ENCODE results near the gene C6orf58.
A peak's percentile ranks its signal among the peaks of the same experiment; 100 is the strongest.

Gene C6orf58

DNA sequence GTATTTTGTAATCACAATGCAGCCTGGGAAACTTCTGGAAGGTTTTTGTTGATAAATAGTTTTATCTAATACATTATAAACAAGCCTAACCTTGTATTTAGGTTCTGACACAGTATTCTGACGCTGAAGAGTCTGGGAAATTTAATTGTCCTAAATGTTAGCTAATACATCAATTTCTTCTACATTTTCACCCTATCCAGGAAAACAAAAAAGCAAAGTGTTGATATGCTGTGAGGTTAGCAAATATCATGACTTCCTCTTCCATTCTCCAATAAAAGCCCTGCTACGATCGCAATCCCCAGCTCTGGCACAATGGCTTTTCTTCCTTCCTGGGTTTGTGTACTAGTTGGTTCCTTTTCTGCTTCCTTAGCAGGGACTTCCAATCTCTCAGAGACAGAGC is at the start of gene C6orf58:
Gene C6orf58 (plus strand): TSS at position 301 of the 400 bp plus-strand sequence. CDS start 12 bp downstream, at position 313.
- DNase-seq, result no peak

DNA sequence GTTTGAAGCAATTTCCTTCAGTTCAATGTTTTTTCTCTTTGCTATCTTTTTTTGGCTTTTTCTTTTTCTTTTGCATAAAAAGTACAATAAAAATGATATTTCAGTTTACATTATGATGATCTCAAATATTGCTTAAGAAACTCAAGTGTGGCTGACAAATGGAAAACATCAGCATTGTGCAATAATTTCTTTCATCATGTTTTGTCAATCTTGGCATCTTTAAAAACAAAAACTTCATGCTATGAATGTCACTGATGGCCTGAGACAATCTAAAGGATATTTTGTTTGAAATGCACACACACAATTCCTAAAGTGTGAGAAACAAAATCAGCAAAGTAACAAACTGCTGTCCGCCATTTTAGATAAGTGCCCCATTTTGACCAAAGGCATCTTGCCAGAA is 44.0 kb upstream of the C6orf58 start:
- DNase-seq, result no peak

DNA sequence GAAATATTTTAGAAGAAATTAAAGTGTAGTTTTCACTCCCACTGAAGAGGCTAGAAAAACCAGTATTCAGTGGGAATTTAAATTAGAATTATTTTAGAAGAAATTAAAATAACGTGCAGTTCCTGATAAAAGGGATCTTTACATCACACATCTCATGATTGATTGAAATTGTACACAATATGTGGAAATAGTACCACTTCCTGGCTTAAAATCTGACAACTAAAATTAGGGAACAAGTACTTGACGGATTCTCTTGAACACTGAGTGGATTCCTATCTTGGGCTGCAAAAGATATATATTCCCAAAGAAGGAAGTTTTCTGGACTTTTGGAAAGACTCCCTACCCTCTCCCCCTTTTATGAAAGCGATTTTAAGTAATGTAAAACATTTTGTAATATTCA is 43.2 kb upstream of the C6orf58 start:
- no peak for DNase-seq

DNA sequence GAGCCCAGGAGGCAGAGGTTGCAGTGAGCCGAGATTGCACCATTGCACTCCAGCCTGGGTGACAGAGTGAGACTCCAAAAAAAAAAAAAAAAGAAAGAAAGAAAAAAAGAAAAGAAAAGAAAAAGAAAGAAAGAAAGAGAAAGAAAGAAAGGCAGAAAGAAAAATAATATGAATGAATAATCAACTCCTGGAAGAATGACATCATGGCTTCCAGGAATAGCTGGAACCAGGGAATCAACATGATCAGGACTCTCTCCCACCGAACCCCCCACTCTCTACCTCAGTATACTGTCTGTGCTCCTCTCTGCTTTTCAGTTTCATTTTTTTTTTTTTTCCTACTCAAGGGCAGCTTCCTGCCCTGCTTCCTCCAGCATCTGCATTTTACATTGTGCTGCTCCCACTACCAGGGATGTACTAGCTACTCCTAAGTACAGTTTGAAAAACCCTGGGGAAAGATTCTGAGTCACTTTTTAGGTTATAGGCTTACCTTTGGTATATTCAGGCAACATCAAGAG is 38.2 kb upstream of the C6orf58 start:
- no peak for DNase-seq

DNA sequence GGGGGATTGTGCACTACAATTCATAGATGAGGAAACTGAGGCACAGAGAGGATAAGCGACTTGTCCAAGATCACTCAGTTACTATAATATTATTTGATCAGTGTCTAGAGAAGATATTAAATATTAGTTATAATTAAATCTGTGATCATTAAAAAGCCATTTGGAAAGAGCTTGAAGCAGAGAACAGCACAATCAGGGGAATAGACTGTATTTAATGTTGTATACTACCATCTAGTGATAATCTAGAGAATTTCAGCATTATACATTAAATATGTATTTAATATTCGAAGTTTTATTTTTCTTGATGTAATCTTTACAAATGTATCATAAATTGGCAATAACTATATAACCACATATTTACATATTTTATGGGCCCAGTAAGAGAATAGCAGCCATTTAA is 37.7 kb upstream of the C6orf58 start:
- peak; percentile 18 for DNase-seq

DNA sequence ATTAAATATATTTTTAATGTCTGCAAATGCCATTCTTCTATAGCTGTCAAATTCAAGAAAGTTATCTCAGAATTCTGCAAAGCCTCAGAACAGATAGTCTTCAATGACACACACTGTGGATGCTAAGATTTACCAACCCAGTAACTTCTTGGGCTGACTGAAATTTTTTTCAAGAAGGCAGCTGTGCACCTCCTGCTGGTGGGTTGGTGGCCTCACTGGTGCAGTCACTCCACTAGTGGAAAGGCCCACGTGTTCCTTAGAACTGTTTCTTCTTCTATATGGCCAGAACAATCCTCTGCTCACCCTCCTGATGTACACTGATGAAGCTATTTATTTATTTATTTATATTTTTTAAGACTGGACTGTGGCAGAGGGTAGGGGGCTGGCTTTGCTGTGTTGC is 29.8 kb upstream of the C6orf58 start:
- DNase-seq, result no peak

DNA sequence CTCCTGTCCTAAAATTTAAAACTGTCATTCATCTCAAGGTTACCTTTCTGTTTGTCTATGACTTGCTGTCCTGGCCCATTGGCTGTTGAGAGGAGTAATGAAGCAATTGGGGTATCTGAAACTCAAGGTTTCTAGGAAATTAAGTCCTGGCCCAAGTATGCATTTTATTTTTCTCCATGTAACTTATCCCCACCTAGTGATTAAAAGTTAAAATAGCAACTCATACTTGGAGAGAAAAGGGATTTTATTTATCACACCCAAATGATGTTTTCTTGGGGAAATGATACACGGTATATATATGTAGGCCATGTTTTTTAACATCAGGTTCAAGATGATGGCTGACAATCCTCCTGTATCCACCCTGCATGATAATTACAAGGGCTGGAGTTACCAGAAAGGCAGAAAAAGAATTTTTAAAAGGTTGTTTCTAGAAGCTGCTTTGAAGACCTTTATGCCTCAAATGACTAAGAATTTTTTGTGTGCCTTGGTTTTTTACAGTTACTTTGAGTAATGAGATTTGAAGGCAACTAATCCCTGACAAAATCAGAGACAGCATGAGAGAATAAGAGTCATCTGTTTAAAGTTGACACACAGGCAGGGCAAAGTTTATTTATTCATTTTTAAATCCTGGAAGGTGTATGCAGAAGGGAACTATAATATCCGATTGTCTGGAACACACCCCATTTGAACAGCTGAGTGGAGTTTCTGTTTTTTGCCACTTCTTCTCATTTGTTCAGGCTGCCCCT is 28.9 kb upstream of the C6orf58 start:
- DNase-seq, result no peak

DNA sequence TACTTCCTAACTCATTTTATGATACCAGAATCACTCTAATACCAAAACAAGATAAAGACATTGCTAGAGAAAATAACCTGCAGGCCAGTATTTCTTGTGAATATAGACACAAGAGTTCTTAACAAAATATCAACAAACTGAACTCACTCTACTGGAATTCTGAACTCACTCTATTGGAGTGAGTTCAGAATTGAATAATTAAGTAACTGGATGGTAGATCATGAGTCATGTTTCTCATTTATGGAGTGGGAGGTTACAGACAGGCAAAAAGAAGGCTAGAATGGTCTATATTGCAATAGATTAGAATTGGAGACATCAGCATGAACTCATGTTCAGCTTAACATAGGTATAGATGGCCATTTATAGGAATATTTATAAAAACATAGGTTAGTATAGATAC is 26.6 kb upstream of the C6orf58 start:
- DNase-seq, result peak; percentile 61

DNA sequence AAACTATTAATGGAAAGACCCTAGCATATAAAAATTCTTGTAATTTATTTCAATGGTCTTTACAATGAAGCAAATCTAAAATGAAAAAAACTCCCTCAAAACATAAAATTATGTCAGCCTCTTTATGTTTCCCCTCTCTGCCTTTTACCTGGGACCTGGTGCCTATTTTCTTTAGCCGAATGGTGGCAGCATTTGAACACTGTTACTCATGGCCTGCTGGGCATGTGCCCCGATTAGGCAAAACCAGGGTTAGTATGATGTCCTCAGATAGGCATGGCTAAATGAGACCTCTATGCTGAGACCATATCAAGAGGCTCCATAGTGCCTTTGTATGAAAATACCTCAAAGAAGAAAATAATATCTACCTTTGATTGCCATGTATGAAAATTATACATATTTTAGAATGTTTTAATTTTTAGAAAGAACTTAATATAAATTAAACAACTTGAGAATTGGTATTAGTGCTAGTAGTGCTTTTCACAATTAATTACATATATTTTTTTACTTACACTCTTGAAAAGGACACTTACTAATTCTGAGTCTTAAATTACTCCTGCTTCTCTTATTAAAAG is 22.5 kb upstream of the C6orf58 start:
- DNase-seq, result peak; percentile 35

DNA sequence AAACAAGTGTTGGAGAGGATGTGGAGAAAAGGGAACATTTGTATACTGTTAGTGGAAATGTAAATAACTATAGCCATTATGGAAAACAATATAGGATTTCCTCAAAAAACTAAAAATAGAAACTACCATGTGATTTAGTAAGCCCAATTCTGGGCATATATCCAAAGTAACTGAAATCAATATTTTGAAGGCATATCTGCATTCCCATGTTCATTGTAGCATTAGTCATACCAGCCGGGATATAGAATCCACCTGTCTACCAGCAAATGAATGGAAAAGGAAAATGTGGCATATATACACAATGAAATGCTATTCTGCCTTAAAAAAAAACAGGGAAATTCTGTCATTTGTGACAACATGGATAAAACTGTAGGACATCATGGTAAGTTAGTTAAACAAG is 15.3 kb upstream of the C6orf58 start:
- no peak for DNase-seq

DNA sequence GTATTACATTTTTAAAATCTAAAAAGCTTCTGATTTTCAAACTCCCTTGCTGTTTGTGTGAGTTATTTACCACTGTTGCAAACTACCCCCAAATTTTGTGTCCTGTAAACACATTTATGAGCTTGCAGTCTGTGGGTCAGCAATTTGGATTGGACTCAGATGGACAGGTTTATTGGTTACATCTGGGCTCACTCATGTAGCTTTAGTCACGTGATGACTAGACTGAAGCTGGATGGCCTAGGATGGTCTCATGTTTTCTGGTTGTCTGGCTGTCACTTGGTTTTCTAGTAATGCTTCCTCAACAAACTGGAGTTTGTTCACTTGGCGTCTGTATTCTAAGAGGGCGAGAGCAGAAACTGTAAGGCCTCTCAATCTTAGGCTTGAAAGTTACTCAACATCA is 12.2 kb upstream of the C6orf58 start:
- no peak for DNase-seq

DNA sequence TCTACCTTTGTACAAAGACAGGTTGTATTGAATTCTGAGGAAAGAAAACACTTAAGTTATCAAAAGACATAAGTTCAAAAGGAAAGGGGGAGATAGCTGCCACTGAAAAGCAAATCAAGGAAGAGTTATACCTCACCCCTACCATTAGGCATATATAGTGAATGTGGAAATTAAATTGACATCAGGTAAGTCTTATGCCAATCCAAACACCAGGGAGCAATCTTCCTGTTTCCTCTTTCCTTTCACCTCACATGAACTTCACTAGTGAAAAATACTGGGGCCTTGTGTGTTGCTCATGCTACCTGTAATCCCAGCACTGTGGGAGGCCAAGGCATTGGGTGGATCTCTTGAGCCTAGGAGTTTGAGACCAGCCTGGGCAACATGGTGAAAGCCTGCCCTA is 10.9 kb upstream of the C6orf58 start:
- no peak for DNase-seq

DNA sequence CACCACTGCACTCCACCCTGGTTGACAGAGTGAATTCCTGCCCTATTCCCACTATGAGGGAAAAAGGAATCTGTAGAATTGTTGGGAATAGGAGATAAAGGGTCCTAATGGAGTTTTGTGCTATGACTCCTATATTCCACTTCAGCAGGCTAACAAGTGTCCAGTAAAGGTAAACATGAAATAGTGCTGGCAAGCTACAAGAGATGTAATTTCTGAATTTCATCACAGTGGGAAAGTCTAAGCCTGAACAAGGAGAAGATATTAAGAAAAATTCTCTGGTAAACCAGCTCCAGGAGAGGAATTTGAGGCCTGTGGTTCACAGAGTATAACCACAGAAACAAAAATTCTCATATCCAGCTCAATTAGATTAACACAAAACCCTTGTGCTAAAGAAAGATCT is 10.3 kb upstream of the C6orf58 start:
- DNase-seq, result no peak

DNA sequence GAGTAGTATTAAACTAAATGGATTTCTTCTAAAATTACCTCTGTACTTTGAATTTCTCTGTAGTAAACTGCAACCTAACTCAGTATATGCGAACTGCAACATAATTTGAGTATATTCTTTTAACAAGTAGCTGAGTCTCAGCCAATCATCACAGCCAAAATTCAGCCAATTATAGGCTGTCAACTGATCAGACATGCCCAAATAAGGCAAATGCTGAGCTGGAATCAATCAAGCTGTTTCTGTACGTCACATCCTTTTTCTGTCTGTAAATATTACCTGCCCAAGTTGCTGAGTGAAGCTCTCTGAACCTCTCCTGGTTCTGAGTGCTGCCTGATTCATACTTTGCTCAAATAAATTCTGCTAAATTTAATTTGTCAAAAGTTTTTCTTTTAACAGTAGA is 9.5 kb upstream of the C6orf58 start:
- DNase-seq, result no peak

DNA sequence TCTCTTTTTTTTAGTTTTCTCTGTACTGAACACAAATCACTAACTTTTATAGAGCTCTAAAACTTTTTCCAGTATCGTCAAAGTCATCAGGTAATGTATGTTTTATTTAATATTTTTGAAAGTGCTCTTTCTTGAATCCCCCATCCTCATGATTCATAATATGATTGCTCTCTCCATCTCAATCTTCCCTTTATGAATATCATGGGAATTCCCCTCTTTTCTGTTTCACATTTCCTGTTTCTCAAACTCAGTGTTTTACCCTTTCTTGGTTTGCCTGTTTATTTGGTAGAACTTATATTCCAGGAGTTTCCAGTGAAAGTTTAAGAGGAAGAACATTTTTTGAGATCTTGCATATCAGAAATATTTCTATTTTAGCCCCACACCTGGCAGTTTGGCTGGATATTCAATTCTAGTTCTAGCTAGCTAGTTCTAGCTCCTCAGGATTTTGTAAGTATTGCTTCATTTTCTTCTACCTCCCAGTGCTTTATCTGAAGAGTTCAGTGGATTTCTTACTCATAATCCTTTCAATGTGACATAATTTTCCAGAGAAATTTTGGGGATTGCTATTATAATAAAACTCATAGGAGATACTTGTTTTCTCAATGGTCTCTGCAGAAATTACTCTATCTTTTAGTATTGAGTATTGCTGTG is 6.1 kb upstream of the C6orf58 start:
- DNase-seq, result no peak

DNA sequence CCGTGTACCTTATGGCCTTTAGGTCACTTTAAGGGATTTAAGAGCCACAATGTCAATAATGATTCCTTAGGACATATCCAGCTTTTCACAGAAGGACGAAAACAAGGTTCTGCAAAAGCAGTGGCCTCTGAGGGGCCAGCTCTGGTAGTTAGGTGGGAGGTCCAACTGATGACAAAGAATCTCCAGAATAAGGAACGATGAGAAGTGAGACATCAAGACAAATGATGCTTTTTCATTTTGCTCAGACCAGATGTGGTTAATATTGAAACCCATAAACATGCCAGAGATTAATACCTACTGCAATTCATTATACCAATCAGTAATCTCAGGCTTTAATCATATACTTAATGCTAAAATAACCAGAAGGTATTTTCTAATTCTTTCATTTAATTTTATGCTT is 1.9 kb downstream of the C6orf58 start:
- DNase-seq, result no peak

DNA sequence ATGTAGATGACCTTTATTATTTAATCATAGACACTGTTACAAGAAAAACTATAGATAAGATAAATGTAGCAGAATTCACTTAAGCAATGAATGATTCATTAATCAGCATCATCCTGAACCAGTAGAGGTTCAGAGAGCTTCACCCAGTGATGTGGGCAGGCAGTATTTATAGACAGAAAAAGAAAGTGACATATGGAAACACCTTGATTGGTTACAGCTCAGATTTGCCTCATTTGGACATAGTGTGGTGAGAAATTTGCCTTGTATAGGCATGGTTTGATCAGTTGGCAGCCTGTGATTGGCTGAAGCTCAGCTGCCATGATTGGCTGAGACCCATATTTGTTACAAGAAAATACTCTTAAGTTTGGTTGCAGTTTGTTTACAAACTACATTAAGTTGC is 4.6 kb downstream of the C6orf58 start:
- no peak for DNase-seq

DNA sequence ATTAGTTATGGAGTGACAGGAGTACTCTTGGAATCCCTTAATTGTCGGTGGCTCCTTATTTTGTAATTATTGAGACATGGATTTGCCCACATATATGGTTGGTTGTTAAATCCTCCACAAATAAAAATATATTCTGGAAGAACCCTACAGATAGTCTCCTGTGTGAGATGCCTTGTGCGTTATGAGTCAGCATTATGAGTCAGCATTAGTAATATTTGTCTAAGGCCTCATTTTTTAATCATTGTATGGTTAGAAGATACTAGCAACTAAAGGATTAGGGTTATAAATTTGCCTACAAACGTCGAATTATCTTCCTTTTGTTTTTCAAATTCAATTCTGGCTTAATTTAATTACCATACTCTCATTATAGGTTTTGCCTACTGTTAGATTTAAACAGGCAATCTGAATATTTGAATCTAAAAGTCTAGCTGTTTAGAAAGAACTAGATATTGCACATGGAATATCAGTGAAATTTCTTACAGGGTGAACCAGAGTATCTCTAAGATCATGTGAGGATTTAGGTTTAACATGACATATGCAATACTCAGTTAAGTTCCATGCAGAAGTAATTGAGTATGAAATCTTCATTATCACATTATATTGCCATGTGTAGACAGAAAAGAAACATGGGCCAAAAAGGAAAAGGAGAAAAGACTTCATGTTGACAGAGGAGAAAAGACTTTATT is 5.9 kb downstream of the C6orf58 start:
- peak; percentile 70 for DNase-seq

DNA sequence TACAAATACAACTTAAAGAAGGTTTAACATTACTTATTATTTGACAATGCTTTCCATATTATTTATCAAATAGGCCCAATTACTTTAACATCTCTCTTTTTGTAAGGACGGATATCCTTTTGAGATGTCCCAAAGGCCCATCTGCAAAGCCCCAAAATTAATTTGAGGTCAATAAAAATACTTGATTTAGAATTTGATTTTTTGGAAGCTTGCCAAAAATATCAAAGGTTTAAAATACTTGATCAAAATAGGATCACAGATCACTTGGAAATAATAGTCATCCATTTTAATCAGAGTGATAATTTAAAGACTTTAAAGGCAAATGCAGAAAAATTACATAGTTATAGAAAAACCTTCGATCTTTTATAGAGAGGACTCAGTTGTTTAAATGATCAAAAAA is 8.1 kb downstream of the C6orf58 start:
- DNase-seq, result no peak

DNA sequence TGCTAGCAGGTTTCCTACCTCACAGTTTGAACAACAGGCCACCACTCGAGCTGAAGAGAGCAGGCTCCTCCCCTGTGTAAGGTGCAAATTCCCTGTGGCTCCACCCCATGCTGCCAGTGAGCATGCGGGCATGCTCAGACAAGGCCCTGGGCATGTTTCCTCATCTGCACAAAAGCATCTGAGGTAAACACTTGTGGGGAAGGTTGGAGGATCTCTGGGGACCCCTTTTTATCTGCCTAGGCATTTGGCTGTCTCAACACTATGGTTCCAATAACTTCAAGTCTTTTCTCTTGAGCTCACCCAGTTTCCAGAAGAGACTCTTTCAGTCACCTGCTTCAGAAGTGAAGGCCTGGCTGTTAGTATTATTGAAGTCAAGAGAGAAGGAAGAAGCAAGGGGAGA is 9.4 kb downstream of the C6orf58 start:
- DNase-seq, result no peak

DNA sequence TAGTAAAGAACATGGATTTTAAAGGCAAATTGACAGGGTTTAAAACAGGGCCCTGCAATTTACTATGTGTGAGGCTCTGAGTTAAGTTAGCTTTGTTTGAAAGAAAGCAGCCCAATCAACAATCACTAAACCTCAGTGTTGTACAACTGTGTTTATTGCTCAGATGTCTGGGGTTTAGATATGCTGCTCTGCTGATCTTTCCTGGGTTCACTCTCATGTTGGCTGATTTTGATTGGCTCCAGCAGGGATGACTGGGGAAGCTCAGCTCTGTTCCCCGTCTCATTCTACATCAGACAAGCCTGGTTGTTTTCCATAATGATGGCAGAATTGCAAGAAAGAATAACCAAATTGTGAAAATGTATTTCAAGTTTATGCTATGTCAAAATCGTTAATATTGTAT is 10.9 kb downstream of the C6orf58 start:
- DNase-seq, result no peak

DNA sequence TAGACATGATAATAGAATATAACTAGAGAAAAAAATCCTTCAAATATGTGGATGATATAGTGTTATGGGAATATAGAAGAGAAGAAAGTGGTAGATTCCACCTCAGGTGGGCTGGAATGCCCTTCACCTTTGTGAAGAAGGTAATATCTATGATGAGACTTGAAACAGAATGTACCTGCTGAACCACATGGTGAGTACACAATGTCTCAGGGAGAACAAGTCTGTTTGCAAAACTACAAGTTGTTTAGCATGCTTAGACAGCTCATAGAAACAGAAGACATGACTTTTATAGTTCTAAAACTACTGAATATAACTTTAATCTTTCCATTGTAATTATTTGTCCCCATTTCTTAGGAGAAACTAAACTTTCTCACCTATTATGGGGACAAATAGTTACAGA is 12.2 kb downstream of the C6orf58 start:
- no peak for DNase-seq

DNA sequence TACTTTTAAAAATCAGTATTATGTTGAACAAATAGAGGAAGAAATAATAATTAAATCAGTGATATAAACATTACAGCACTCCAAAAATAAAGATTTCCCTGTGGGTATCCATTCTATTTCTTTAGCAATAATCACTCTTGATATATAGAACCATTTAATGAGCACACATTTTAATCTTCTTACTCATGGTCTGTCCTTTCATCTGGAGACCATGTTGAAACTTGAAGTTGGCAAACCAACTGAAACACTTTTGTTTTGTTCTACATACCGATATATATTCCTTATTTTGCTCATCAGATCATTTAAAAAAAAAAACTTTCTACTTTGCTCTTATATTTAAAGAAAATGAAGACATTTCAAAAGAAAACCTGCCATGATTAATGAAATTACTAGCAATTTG is 13.4 kb downstream of the C6orf58 start:
- DNase-seq, result no peak

DNA sequence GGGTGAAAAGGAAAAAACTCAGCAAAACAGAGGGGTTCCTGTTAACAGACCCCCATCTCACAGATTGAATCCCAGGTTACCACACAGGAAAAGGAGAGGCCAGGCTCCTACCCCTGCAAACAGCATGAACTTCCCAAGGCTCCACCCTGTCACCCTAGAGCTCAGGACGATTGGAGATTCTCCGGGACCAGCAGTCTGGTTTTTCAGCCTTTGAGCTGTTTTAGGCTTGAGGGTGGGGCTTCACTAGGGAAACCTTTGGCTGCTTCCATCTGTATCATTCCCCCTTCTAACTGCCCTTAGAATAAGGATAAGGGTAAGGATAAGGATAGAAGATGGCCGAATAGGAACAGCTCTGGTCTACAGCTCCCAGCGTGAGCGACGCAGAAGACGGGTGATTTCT is 16.0 kb downstream of the C6orf58 start:
- no peak for DNase-seq
